Astrocyte (in vitro differentiated cells and primary cell): ENCODE data around the gene MAGEA9B.

Experiments used
- CTCF ChIP-seq: IDR thresholded peaks from 2 replicates; pipeline ENCODE4 v1.5.1; 2011; ENCODE audit warnings: low read depth, mild to moderate bottlenecking, inconsistent platforms, low read length, moderate library complexity; ENCODE audit not compliant: insufficient read depth
- EZH2 ChIP-seq: IDR thresholded peaks from 2 replicates; pipeline ENCODE4 v1.6.1; 2012; ENCODE audit warnings: mild to moderate bottlenecking, low read length, inconsistent platforms; ENCODE audit not compliant: insufficient read depth

GRCh38 chrX:149628280-149628679 is 41.0 kb upstream of the MAGEA9B start:
- TF ChIP-seq EZH2 (no peak), CTCF (no peak)
